ENCODE data around the gene SFXN2.
"Not testable (repeated sequence)": the region's sequence is repeated elsewhere in the genome, so short reads cannot be mapped to it uniquely, and the experiment has no call there.

Gene SFXN2

DNA sequence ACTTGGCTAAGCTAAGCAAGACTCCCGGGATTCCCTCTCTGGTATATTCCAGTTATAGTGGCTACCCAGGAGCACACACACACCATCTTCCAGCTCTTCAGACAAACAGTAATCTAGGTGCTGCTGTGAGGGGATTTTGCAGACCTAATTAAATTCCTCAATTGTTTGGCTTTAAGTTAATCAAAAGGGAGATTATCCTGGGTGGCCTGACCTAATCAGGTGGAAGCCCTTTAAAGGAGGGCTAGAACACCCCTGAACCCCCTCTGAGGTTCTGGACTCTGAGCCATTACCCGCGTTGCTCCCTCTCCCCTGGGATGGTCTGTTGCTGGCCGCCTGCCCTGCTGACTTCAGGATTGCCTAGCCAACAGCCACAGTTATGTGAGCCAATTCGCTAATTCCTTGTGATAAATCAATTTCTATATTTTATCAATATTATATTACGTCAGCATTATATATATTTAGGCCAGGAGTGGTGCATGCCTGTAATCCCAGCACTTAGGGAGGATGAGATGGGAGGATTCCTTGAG is 6.4 kb downstream of the SFXN2 start:
- DNase-seq (ENCODE audit: low read depth): no peak

DNA sequence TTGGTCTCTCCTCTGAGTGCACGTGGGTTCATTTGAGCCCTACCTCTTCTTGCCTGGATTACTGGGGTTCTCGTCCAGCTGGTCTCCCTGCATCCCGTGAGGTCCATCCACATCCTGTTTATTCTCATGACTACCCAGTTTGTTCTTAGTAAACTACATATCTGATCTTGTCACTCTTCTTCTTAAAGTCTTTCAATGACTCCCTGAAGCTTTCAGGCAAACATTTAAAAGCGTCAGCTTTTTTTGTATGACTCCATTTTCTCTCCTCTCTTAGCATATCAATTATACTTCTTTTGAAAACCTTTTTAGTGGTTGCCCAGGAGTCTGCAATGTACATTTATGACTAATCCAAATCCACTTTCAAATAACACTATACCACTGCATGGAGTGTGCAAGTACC is 7.5 kb downstream of the SFXN2 start:
- DNase-seq (ENCODE audit: low read depth): no peak

DNA sequence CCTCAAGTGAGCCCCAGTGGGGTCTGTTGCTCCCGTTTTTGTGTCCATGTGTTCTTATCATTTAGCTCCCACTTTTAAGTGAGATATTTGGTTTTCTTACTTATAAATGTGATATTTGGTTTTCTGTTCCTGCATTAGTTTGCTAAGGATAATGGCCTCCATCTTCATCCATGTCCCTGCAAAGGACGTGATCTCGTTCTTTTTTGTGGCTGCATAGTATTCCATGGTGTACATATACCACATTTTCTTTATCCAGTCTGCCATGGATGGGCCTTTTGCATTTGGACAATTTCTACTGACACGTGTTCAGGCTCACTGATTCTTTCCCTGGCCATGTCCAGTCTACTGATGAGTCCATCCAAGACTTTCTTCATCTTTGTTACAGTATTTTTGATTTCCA is 9.6 kb downstream of the SFXN2 start:
- DNase-seq (ENCODE audit: low read depth): no peak

DNA sequence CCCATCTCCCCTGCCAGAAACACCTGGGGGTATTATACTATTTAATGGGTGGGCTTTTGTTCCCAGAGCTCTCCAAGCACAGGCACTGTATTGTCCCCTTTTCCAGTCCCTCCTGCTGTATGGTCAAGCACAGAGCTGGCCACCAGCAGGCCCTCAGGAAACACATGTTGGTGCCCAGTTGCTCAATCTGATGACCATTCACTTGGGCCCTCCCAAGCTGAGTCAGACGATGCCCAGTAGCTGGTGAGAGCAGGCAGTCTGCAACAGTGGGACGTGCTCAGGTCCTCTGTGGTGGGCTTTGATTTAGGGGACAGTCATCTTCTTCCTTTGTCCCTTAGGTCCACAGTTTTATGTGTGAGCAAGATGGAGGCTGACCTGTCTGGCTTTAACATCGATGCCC is 11.8 kb downstream of the SFXN2 start:
- no peak for DNase-seq (ENCODE audit: low read depth)

DNA sequence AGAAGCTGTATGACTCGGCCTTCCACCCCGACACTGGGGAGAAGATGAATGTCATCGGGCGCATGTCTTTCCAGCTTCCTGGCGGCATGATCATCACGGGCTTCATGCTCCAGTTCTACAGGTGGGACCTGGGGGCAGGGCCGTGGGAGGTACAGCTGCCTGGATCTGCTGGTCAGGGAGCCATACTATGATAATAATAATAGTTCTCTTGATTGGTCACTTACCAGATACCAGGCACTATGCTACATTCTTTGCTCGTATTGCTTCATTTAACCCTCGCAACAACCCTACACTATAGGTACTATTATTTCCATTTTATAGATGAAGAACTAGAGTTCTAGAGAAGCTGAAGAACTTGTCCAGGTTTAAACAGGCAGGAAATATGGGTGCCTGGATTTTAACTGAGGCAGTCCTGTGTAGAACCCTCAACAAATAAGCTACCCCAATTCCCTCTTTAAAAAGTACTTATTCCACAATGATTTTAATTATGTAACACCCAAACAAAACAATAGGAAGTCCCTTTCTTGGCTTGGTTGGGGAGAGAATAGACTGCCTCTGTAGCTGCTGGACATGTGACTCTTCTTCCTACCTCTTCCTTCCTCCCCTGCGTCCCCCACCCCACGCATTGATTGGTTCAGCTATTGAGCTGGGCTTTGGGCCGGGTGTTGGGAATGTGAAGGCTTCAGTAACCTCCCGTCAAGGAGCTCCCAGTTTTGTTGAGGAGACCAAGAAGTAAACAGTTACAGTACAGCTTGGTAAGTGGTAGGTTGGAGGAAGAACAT is 12.8 kb downstream of the SFXN2 start:
- DNase-seq (ENCODE audit: low read depth): no peak

DNA sequence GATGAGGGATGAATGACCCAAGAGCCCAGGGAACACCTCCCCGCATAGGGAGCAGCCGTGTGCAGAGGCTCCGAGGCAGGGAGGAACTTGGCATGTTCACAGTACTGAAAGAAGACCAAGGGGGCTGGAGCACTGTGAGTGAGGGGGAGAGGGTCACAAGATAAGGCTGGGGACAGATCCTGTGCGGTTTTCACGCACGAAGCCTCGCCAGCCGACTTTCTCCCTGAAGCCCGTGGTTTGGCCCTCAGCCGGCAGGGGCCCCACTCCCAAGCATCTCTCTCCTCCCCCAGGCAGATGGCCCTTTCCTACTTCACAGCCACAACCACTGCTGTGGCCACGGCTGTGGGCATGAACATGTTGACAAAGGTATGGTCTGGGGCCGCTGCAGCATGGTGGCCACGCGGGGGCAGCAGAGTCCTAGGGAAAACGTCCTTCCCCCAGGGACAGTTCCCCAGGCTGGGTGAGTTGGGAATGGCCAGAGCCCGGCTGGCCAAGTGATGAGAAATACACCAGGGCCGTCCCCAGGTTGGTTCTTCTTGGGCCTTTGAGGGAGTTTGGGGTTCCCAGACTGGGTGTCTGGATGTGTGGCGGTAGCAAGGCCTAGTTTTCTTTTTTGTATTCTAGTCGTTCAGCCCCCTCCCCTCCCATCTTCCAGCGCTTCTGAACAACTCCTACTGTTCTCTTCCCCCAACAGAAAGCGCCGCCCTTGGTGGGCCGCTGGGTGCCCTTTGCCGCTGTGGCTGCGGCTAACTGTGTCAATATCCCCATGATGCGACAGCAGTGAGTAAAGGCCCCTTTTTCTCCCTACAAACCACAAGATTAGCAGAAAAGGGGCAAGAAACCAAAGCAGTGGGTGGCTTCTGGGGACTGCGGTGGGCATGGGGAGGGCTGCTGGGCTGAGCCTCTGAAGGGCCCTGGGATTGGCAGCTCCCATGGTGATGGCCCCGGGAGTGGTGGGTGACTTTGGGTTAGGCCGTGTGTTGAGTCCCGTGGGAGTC is 14.9 kb downstream of the SFXN2 start:
- no peak for DNase-seq (ENCODE audit: low read depth)

DNA sequence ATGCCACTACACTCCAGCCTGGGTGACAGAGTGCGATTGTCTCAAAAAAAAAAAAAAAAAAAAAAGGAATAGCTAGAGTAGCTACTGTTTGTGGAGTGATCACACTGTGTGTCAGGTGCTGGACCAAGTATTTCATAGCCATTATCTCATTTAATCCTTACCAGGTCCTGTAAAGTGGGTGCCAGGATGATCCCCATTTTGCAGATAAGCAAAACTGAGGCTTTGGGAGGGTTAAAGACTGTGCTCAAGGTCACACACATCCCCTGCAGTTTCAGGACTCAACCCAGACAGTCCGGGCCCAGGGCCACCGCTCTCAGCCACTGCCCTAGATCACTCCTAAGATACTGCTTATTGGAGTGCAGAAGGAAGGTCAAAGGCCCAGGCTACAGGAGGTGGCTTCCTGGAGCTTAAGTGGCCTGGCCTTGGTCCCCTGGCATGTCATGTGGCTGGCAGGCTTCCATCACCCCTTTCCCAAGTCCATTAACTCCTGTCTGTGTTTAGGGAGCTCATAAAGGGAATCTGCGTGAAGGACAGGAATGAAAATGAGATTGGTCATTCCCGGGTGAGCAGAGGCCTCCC is 16.9 kb downstream of the SFXN2 start:
- DNase-seq (ENCODE audit: low read depth): no peak

DNA sequence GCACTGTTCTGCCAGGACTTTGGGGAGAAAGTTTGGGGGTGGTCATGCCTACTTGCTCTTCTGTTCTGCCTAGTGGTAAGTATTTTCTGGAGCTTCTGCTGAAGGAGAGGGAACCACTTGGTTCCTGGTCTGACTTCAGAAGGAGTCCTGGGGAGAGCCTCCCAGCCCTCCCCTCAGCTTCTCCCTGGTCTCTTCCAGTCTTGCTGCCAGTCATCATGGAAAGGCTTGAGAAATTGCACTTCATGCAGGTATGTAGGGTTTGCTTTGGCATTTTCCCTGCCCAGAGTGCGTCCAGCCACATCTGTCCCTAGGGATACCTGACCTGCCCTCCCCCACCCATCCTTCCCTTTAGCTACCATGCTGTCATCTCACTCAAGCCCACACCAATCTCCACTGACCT is 18.2 kb downstream of the SFXN2 start:
- DNase-seq (ENCODE audit: low read depth): no peak

DNA sequence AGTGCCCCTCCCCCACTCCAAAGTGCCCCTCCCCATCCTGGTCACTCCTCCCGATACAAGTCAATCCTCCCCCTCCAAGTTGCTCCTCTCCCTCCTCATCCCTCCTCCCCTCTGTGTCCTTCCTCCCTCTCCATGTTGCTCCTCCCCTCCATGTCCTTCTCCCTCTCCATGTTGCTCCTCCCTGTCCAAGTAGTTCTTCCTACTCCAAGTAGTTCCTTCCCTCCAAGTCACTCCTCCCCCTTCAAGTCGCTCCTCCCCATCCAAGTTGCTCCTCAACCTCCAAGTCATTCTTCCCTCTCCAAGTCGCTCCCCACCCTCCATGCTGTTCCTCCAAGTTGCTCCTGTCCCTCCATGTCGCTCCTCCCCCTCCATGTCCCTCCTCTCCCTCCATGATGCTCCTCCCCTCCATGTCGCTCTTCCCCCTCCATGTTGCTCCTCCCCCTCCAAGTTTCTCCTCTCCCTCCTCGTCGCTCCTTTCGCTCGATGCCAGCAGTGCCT is 20.7 kb downstream of the SFXN2 start:
- DNase-seq (ENCODE audit: low read depth): no peak

DNA sequence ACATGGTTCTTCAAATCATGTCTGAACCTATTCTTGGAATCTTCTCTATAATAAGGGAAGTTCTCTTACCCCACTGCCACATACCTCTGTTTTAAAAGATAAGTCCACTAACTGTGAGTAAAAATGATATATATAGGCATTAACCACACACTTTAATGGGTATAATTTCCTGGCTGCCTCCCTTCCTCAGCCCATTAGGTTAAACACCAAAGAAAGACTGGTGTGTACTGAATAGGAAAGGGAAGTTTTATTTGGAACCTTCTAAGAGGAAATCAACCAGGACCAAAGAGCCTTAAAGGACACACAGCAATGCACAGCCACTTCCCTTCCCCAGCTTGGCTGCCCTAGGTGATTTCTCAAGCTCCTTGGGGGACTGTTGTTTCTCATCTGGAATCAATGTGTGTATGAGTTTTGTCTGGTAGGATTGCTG is 24.3 kb downstream of the SFXN2 start:
- DNase-seq (ENCODE audit: low read depth): no peak

DNA sequence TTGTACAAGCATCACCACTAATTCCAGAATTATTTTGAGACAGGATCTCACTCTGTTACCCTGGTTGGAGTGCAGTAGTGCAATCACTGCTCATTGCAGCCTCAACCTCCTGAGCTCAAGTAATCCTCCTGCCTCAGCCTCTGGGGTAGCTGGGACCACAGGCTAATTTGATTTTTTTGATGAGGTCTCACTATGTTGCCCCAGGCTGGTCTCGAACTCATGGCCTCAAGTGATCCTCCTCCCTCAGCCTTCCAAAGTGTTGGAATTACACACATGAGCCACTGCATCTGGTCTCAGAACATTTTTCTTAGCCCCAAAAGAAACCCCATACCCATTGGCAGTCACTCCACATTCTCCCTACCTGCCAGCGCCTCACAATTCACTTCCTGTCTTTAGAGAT is 25.8 kb downstream of the SFXN2 start:
- no peak for DNase-seq (ENCODE audit: low read depth)

DNA sequence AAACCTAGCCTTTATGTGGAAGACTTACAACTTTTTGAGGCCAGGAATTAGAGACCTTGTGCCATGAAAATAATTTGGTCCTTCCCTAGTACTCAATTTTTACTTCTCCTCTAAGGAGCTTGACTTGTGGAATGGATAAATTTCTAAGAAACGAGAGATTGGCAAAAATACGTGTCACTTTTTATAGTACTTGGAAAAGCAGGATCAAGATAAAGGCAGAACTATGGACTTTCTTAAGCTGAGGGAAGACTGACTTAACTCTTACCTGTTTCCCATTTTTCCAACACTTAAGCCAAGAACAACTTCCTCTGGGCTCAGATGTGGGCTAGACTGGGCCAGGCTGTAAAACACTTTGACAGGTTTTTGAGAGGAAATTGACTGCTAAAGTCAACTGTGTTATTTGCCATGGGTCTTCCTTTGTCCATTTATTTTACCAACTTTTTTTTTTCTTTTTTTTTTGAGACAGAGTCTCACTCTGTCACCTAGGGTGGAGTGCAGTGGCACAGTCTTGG is 27.3 kb downstream of the SFXN2 start:
- DNase-seq (ENCODE audit: low read depth): no peak

DNA sequence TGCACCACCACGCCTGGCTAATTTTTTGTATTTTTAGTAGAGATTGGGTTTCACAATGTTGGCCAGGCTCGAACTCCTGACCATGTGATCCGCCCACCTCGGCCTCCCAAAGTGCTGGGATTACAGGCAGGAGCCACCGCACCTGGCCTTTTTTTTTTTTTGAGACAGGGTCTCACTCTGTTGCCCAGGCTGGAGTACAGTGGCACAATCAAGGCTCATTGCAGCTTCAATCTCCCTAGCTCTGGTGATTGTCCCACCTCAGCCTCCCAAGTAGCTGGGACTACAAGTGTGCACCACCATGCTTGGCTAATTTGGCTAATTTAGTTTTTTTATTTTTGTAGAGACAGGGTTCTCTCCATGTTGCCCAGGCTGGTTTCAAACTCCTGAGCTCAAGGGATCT is 27.9 kb downstream of the SFXN2 start:
- DNase-seq (ENCODE audit: low read depth): not testable (repeated sequence)

DNA sequence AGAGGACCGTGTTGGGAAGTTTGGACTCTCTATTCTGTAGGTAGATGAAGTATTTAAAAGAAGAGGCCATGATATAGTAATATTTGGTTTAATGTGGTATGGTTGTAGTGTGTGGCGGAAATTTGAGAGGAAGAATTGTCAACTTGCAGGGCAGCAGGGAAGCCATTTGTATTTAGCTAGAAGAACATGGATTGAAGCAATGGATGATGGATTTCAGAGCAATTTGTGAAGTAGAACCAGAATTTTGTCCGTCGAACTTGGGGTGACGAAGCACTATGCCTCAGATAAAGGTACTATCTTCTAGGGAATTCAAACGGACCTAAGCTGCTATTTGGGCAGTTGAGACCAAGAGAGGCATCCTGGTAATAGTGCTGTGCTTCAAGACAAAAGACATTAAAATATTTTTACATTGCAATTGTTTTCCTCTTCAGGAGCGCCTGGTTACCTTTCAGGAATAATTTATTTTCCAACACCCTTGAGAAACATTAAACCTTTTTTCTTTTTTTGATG is 28.7 kb downstream of the SFXN2 start:
- DNase-seq (ENCODE audit: low read depth): no peak

DNA sequence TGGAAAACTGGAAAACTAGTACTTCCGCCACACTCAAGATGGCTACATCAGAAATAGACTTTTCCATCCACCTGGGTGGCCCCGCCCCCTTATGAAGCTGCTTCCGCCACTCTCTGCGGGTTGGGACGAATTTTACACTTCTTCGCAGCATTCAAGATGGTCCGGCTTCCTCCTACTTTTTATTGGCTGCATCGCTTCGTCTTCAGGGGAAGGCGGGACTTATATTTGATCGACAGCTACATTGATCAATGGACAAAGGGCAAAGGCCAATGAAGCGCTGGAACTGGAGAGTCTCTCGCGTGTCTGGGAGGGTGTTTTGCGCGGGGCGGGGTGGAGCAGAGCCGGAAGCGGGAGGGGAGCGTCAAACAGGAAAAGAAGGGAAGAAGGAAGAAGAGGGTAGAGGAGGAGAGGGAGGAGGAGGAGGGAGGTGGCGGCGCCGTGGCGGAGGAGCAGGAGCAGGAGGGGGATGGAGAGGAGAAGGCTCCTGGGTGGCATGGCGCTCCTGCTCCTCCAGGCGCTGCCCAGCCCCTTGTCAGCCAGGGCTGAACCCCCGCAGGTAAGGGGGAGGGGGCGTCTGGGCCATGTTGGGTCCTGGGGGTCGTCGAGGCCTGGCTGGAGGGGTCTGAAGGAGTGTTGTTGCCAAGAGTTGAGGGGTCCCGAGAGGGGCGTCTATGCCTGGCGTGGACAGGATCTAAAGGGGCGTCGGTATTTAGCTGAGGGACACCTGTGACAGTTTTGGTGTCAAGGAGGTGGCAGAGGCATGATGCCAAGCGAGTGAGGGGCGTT is 29.3 kb downstream of the SFXN2 start, which contains the start of gene WBP1L:
Gene WBP1L (plus strand): TSS at position 361 of the 786 bp plus-strand sequence. CDS start 106 bp downstream, at position 467.
- peak; percentile 99 for DNase-seq (ENCODE audit: low read depth)

DNA sequence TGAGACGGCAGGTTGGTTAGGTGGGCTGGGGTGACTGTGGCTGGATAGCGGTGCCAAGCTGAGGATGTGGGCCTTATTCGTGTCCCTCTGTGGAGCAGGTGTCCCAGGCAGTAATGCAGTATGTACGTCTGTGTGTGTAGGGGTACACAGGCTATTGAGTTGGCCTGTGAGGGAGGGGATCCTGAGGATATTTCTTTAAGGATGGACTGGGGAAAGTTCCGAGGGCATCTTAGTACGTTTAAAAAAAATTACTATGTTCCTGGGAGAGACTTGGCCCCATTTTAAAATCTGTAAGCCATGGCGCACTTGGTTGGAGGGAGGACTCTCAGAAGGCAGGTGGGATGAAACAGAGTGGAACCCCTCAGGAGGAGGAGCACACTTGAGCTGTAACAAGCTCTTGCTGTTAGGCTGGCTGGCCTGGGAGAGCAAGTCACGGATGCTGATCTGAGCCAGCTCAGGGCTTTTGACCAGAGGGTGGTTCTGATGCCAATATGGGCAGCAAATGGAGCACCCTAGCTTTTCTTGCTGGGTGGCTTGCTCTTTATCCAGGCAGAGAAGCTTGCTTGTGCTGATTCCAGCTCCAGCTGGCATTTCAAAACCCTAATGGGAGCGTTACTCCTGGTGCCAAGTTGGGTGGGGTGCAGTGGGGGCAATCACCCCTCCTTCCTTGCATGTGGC is 30.1 kb downstream of the SFXN2 start:
- no peak for DNase-seq (ENCODE audit: low read depth)

DNA sequence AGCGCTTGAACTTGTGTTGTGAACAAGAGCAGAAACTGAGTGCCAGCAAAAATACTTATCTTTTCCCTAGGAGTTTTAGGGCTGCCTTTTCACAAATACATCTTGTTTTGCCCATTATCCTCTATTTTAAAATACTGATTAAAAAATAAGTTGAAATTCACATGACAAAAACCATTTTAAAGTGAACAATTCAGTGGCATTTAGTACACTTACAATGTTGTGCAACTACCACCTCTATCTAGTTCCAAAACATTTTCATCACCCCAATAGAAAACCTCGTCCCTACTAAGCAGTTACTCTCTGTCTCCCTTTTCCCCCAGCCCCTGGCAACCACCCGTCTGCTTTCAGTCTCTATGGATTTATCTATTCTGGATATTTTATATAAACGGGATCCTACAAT is 30.7 kb downstream of the SFXN2 start:
- no peak for DNase-seq (ENCODE audit: low read depth)

DNA sequence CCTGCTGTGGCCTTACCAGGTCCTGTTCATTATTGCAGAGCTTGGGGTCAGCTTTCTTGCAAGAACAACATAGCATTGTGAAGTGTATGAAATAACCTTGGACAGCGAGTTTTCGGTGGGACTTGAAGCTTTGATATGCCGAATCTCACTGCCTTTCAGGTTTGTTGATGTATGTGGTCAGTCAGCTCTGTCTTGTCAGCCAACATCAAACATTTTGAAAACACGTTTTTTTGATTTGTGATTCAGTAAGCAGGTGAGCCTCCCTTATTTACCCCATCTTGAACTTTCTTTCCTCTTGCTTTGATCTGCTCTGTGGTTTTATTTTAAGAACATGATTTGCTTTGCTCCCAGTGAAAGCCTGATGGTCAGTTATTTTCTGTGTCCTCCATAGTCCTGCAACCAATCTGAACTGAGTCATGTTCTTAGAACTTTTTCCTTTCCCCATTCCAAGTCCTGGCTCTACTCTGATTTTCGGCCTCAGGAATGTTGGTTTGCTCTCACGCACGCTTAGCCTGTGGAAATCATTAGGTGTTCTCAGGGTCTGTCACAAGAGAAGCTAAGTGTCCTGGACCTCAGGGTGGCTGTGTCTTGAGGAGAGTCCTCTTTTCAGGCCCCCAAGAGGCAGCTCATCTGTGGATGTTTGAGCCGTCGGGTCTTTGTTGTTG is 38.0 kb downstream of the SFXN2 start:
- DNase-seq (ENCODE audit: low read depth): peak; percentile 94

DNA sequence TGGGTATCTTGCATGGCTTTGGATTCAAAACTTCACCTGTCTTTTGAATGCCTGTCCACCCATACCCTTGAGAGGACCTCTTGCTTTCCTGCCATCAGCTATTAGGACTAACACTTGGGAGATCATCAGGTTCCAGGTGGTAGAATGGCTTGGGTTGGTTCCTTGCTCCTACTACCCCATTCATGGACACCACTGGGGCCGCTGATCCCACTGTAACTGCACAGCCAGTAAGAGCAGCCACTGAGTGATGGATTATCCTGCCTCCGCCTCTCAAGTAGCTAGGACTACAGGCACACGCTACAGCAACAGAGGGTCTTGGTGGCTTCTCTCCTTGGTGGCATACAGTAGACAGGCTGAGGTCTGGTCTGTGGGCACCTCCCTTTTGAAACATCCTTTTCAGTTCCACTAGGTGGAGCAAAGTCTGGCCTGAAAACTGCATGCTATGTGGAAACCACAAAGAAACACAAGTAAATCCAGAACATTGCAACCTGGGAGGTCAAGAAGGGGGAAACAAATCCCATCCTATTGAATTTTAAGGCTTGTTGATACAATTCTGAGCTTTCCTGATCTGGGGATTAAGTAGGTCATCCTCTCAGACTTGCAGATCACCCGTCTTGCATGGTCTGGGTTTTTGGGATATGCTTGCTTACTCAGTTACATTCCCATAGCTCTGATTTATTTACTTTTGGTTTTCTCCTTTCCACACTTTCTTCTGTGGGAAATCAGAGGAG is 38.7 kb downstream of the SFXN2 start:
- peak; percentile 72 for DNase-seq (ENCODE audit: low read depth)
